Measurements from ENCODE around the gene COA7.

DNA sequence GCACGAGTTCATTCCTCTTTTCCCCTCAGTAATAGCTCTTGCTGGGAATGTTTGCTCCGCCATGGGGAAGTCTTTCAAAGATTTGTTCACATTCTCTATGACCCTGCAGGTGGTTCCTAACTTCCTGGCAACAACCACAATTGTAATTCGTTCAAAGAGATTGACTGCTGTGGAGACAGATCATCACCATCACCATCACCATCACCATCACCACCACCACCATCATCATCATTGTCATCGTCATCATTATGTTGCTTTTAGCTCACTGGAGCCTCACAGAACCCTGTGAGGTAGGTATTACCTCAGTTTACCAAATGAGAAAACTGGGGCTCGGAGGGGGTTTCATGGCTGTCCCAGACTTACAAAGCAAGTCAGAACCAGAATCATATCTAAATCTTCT is 30.9 kb downstream of the COA7 start:
- TF ChIP-seq, protein P1, sequence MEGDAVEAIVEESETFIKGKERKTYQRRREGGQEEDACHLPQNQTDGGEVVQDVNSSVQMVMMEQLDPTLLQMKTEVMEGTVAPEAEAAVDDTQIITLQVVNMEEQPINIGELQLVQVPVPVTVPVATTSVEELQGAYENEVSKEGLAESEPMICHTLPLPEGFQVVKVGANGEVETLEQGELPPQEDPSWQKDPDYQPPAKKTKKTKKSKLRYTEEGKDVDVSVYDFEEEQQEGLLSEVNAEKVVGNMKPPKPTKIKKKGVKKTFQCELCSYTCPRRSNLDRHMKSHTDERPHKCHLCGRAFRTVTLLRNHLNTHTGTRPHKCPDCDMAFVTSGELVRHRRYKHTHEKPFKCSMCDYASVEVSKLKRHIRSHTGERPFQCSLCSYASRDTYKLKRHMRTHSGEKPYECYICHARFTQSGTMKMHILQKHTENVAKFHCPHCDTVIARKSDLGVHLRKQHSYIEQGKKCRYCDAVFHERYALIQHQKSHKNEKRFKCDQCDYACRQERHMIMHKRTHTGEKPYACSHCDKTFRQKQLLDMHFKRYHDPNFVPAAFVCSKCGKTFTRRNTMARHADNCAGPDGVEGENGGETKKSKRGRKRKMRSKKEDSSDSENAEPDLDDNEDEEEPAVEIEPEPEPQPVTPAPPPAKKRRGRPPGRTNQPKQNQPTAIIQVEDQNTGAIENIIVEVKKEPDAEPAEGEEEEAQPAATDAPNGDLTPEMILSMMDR (IDR thresholded peaks at IDR 0.05) = no peak
- no peak for TF ChIP-seq ZFX (IDR thresholded peaks at IDR 0.05; ENCODE audit: borderline replicate concordance)
